AG04449 (cell line): ENCODE data around the gene MRTFA.
"Not testable (repeated sequence)": the region's sequence is repeated elsewhere in the genome, so short reads cannot be mapped to it uniquely, and the experiment has no call there.

Experiments used
- CTCF ChIA-PET: fragments of 350-600 bp; formaldehyde crosslinking; extraction: SDS; loops from one replicate; lab custom pipeline; 2021; ENCODE audit warnings: antibody characterized with exemption; lab: Yijun Ruan, JAX
- POLR2A ChIA-PET: fragments of 400-600, 350-600 bp; formaldehyde crosslinking; extraction: SDS; loops from one replicate; lab custom pipeline; 2020; ENCODE audit warnings: antibody characterized with exemption, inconsistent platforms; lab: Yijun Ruan, JAX
- DNase-seq: peaks from one replicate; pipeline ENCODE4 v3.0.0-alpha.2; 2010; ENCODE audit warnings: low read depth, low spot score
- H3K4me3 ChIP-seq: 2 replicates; pipeline ENCODE4 v1.5.1; 2011; ENCODE audit warnings: low read depth, mild to moderate bottlenecking, control low read depth, low read length
- CTCF ChIP-seq: IDR thresholded peaks from one replicate; pipeline ENCODE4 v1.5.1; 2011; ENCODE audit warnings: mild to moderate bottlenecking, moderate library complexity, low read length, control low read depth, inconsistent platforms; ENCODE audit not compliant: insufficient read depth; ENCODE audit errors: missing control alignments

Gene MRTFA

DNA sequence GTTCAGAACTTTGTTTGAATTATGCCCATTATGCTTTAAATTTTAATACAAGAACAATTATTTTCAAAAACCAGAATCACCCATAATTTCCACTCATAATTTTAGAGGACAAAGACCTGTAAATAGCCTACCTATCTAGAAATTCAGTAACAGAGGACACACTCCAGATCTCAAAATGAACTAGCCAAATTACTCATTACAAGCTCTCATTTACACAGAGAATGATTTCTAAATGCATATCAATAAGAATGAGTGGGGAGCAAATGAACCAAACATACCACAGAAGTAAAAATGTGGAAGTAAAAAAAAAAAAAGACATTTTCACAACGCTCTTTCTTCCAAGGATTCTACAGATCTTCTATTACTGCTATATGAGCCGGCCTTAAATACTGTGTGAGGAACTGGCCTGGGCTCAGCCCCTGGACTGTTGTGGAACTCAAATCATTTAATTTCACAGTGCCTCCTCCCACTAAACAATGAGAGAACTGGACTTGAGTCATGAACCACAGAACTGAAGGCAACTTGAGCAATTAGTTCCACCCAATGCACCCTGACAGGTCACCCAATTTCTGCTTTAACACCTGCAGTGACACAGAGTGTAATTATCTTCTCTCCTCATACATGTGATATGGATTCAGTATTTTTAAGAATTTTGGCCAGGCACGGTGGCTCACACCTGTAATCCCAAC lies 8.0 kb downstream of the MRTFA start:
- POLR2A ChIA-PET, result no interaction called here
- CTCF ChIA-PET, result interaction anchor here (0.8 to 2.3 kb wide), 4 partner anchors 18 to 192 kb away, joined by 3 to 11 read pairs (median 6); no protein-coding TSS in a partner anchor
- TF ChIP-seq CTCF, result no peak
- no peak for DNase-seq
- no peak overlapping the region for H3K4me3 ChIP-seq

GRCh38 chr22:40627612-40628011 lies 8.9 kb downstream of the MRTFA start:
- CTCF ChIA-PET, result interaction anchor here (0.8 to 2.3 kb wide), 5 partner anchors 18 to 191 kb away, joined by 3 to 11 read pairs (median 6); no protein-coding TSS in a partner anchor
- POLR2A ChIA-PET, result interaction anchor here (2.2 kb wide), 1 partner anchor 9 kb away, joined by 6 read pairs; the partner anchor contains the start of gene MRTFA
- H3K4me3 ChIP-seq, result no peak overlapping the region
- TF ChIP-seq CTCF, result no peak
- no peak for DNase-seq

- TF ChIP-seq CTCF, result no peak
- ChIA-PET CTCF (interaction anchor here (0.5 to 2.3 kb wide), 4 partner anchors 19 to 190 kb away, joined by 3 to 11 read pairs (median 4); no protein-coding TSS in a partner anchor), POLR2A (interaction anchor here (2.2 kb wide), 1 partner anchor 10 kb away, joined by 6 read pairs; the partner anchor contains the start of gene MRTFA)
- no peak overlapping the region for H3K4me3 ChIP-seq
- no peak for DNase-seq
Observed at GRCh38 chr22:40626851-40627250, 9.7 kb downstream of the MRTFA start.

DNA sequence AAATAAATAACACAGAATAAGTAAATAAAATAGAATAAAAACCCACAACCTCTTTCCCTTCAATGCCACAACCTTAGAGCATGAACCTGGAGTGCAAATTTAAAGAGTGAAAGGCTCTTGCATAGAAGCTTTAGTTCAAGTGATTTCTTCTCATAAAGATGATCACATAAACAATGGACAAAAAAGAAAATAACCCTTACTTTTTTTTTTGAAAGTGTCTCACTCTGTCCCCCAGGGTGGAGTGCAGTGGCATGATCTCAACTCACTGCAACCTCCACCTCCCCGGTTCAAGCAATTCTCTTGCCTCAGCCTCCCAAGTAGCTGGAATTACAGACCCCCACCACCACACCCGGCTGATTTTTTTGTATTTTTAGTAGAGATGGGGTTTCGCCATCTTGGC lies 10.7 kb downstream of the MRTFA start:
- DNase-seq, CTCF ChIA-PET, H3K4me3 ChIP-seq: not testable (repeated sequence)
- POLR2A ChIA-PET, result interaction anchor here (2.2 kb wide), 1 partner anchor 11 kb away, joined by 6 read pairs; the partner anchor contains the start of gene MRTFA

GRCh38 chr22:40625281-40625680 lies 11.2 kb downstream of the MRTFA start:
- DNase-seq, POLR2A ChIA-PET, CTCF ChIA-PET, H3K4me3 ChIP-seq: not testable (repeated sequence)

GRCh38 chr22:40624770-40625169 lies 11.7 kb downstream of the MRTFA start:
- ChIA-PET CTCF (interaction anchor here (0.7 to 1.7 kb wide), 4 partner anchors 14 to 136 kb away, joined by 3 to 6 read pairs (median 4); no protein-coding TSS in a partner anchor), POLR2A (no interaction called here)
- H3K4me3 ChIP-seq, result no peak overlapping the region
- no peak for DNase-seq
- no peak for TF ChIP-seq CTCF

DNA sequence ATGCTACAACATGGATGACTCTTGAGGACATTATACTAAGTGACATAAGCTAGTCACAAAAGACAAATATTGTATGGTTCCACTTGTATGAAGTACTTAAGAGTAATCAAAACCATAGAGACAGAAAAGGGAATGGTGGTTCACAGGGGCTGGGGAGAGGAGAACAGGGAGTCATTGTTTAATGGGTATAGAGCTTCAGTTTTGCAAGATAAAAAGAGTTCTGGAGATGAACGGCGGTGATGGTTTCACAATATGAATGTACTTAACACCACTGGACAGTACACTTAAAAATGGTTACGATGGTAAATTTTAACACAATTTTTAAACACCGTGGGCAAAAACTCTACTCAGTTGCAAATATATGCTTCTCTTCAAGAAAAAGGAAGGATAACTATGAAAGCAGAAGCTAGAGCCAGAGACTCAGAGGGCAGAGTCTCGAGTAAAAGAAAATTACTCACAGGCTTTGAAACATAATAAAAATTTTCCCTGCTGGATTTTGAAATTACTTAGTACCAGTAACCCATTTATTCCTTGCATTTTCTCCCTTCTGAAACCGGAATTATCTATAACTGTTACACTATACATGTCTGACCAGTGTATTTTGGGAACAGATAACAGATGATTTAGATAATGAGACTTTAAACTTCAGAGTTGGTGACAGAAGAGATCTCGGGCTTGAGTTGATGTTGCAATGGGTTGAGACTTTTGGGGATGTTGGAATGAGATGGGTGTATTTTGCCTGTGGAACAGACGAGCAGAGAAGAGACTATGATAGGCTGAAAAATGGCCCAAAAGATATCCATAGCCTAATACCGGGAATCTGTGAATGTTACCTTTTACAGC lies 15.0 kb downstream of the MRTFA start:
- TF ChIP-seq CTCF, result no peak
- H3K4me3 ChIP-seq, result no peak overlapping the region
- ChIA-PET CTCF (interaction anchor here (1.0 to 1.1 kb wide), 2 partner anchors 10 to 11 kb away, joined by 3 read pairs; no protein-coding TSS in a partner anchor), POLR2A (no interaction called here)
- no peak for DNase-seq
